ENCODE measurements around the gene FAM181B. TPM values are rescaled to one million over a fixed set of nuclear protein-coding genes. Genes with fewer than 3 reads are reported as not detected.

The FAM181B gene
- total and polyA plus RNA-seq, 2 of the 13 experiments (the other 11 are each of a cell fraction or from before 2014, with no cell fraction given) = not detected

GRCh38 chr11:82734120-82734479, 436 bp upstream of the FAM181B start (continued):
- no peak for TF ChIP-seq ZNF782 (CRISPR knock-in tag; IDR thresholded peaks at IDR 0.05; ENCODE audit: borderline replicate concordance)
- no peak for TF ChIP-seq ZNF501 (CRISPR knock-in tag; IDR thresholded peaks at IDR 0.05)

GRCh38 chr11:82732734-82733443, 775 bp downstream of the FAM181B start:
- DNase-seq (ENCODE audit: low spot score) (no peak), ATAC-seq (peak; percentile 54), FAIRE-seq (no peak)
- H3K9ac ChIP-seq (ENCODE audit: insufficient read depth, low read depth, low read length) = no peak overlapping the region
- ChIA-PET CTCF (ENCODE audit: low intra/inter-chr PET ratio, low total read pairs) (no interaction called here), POLR2A (no interaction called here)
- WGBS (ENCODE audit: low lambda C conversion rate) = no CpG with 5 or more reads among the region's 93 CpGs
- H2AFZ ChIP-seq (ENCODE audit: low read length) = no peak overlapping the region
- in situ Hi-C loops (cut with HindIII; ENCODE audit: extremely low pct_ligation_motif_present, low pct_unique_long_range_greater_than_20kb) = loop anchor here (5.0 kb wide), 1 partner anchor 129 kb away; no protein-coding TSS in a partner anchor
- no peak for TF ChIP-seq ZNF652 (CRISPR knock-in tag; IDR thresholded peaks at IDR 0.05; ENCODE audit: borderline replicate concordance, low read depth)
- TF ChIP-seq, protein P1, sequence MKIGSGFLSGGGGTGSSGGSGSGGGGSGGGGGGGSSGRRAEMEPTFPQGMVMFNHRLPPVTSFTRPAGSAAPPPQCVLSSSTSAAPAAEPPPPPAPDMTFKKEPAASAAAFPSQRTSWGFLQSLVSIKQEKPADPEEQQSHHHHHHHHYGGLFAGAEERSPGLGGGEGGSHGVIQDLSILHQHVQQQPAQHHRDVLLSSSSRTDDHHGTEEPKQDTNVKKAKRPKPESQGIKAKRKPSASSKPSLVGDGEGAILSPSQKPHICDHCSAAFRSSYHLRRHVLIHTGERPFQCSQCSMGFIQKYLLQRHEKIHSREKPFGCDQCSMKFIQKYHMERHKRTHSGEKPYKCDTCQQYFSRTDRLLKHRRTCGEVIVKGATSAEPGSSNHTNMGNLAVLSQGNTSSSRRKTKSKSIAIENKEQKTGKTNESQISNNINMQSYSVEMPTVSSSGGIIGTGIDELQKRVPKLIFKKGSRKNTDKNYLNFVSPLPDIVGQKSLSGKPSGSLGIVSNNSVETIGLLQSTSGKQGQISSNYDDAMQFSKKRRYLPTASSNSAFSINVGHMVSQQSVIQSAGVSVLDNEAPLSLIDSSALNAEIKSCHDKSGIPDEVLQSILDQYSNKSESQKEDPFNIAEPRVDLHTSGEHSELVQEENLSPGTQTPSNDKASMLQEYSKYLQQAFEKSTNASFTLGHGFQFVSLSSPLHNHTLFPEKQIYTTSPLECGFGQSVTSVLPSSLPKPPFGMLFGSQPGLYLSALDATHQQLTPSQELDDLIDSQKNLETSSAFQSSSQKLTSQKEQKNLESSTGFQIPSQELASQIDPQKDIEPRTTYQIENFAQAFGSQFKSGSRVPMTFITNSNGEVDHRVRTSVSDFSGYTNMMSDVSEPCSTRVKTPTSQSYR (CRISPR knock-in tag; IDR thresholded peaks at IDR 0.05; ENCODE audit: borderline replicate concordance) = no peak
- TF ChIP-seq KLF16 (CRISPR knock-in tag; IDR thresholded peaks at IDR 0.05) = no peak
- no peak for TF ChIP-seq ZNF326 (CRISPR knock-in tag; IDR thresholded peaks at IDR 0.05; ENCODE audit: borderline replicate concordance)
- TF ChIP-seq ZNF367 (CRISPR knock-in tag; IDR thresholded peaks at IDR 0.05; ENCODE audit: borderline replicate concordance) = no peak
- TF ChIP-seq ZNF75D (CRISPR knock-in tag; IDR thresholded peaks at IDR 0.05; ENCODE audit: borderline replicate concordance) = no peak
- no peak for TF ChIP-seq EEA1 (CRISPR knock-in tag; IDR thresholded peaks at IDR 0.05; ENCODE audit: borderline replicate concordance)
- no peak for TF ChIP-seq GPN1 (CRISPR knock-in tag; IDR thresholded peaks at IDR 0.05; ENCODE audit: borderline replicate concordance)
- no peak for TF ChIP-seq ARHGAP35 (CRISPR knock-in tag; IDR thresholded peaks at IDR 0.05; ENCODE audit: borderline replicate concordance)
- no peak for TF ChIP-seq ERF (CRISPR knock-in tag; IDR thresholded peaks at IDR 0.05)
- no peak for TF ChIP-seq ZNF546 (CRISPR knock-in tag; conservative IDR thresholded peaks at IDR 0.05)
- TF ChIP-seq, protein P2, sequence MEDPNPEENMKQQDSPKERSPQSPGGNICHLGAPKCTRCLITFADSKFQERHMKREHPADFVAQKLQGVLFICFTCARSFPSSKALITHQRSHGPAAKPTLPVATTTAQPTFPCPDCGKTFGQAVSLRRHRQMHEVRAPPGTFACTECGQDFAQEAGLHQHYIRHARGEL (CRISPR knock-in tag; IDR thresholded peaks at IDR 0.05) = no peak
- no peak for TF ChIP-seq ZNF513 (CRISPR knock-in tag; conservative IDR thresholded peaks at IDR 0.05)
- H4K20me1 ChIP-seq (ENCODE audit: insufficient read depth, low read length) = no peaks in the 10 kb centered on the region
- no peaks in the 10 kb centered on the region for H3K36me3 ChIP-seq (replicated peaks in 1 of 2; ENCODE audit: control insufficient read depth in 1 of 2, insufficient read depth in 2 of 2, low read length in 2 of 2)
- no peaks in the 10 kb centered on the region for H3K79me2 ChIP-seq (ENCODE audit: insufficient read depth, low read length)
- no TSS peak for BruUV-seq (replicated peaks)
- H3K9me3 ChIP-seq (ENCODE audit: low read length) = no peaks in the 10 kb centered on the region
- peak overlapping the region; percentile 37 to 67 (median 55); a peak in 4 of 6 replicates for H3K4me3 ChIP-seq (replicated peaks in 1 of 3; ENCODE audit: insufficient read depth in 1 of 3, low read depth in 2 of 3, low read length in 3 of 3)
- peak overlapping the region; percentile 88 for H3K4me2 ChIP-seq (ENCODE audit: low read depth, low read length)
- no peak overlapping the region for H3K27ac ChIP-seq (ENCODE audit: extremely low read length, insufficient read depth, low read length)
- peaks cover 7 to 46% of the 10 kb centered on the region in 2 experiments; a peak in 4 of 5 replicates for H3K27me3 ChIP-seq (ENCODE audit: control insufficient read depth in 1 of 2, insufficient read depth in 2 of 2, low read length in 2 of 2)
- H3K4me1 ChIP-seq (ENCODE audit: insufficient read depth, low read length) = peaks cover 5% of the 10 kb centered on the region; the same call in 1 of the 2 replicates
- intact Hi-C loops (cut with micrococcal nuclease; ENCODE audit: unreplicated experiment) = no loop called here

Measured in HepG2 (cell line).